CD4-positive, alpha-beta T cell treated with Interferon alpha-2 for 1 hour (primary cell): ENCODE measurements around the gene GCK.

Experiments used
- DNase-seq, 2 donors: peaks; one replicate each; pipeline ENCODE4 v3.0.0-alpha.2; 2020 to 2022

GCK gene

GRCh38 chr7:44222074-44222473 is 32.8 kb upstream of the GCK start:
- no peak for DNase-seq

GRCh38 chr7:44221231-44221791 is 32.1 kb upstream of the GCK start:
- DNase-seq: no peak

GRCh38 chr7:44220358-44221112 is 31.3 kb upstream of the GCK start:
- no peak for DNase-seq

- DNase-seq: no peak
These were observed 30.8 kb upstream of the GCK start for GRCh38 chr7:44220046-44220357.

GRCh38 chr7:44219371-44220045 is 30.3 kb upstream of the GCK start:
- DNase-seq: no peak

- no peak for DNase-seq
These were observed 29.4 kb upstream of the GCK start for GRCh38 chr7:44218418-44219201.

GRCh38 chr7:44217852-44218402 is 28.7 kb upstream of the GCK start:
- DNase-seq: no peak

GRCh38 chr7:44217223-44217714 is 28.0 kb upstream of the GCK start:
- no peak for DNase-seq

- DNase-seq: no peak
These were observed 27.4 kb upstream of the GCK start for GRCh38 chr7:44216521-44217222.

- DNase-seq: no peak
These were observed 26.8 kb upstream of the GCK start for GRCh38 chr7:44216019-44216418.

GRCh38 chr7:44215531-44215930 is 26.3 kb upstream of the GCK start:
- no peak for DNase-seq

- no peak for DNase-seq
These were observed 24.7 kb upstream of the GCK start for GRCh38 chr7:44213877-44214388.

GRCh38 chr7:44213206-44213876 is 24.1 kb upstream of the GCK start:
- no peak for DNase-seq

GRCh38 chr7:44212581-44213184 is 23.4 kb upstream of the GCK start:
- no peak for DNase-seq

- DNase-seq: no peak
These were observed 22.8 kb upstream of the GCK start for GRCh38 chr7:44212018-44212417.

- no peak for DNase-seq
These were observed 22.0 kb upstream of the GCK start for GRCh38 chr7:44211126-44211675.

- DNase-seq: no peak
These were observed 20.9 kb upstream of the GCK start for GRCh38 chr7:44210107-44210506.

GRCh38 chr7:44208085-44208484 is 18.8 kb upstream of the GCK start:
- no peak for DNase-seq

- DNase-seq: no peak
These were observed 16.8 kb upstream of the GCK start for GRCh38 chr7:44206008-44206407.

GRCh38 chr7:44201813-44202212 is 12.6 kb upstream of the GCK start:
- no peak for DNase-seq
